Fibroblast of the conjunctiva (primary cell): ENCODE results near the gene USP31.

Experiments used
- DNase-seq: peaks from one replicate; pipeline ENCODE4 v3.0.0-alpha.2; 2010; ENCODE audit warnings: low read depth

The USP31 gene, protein sequence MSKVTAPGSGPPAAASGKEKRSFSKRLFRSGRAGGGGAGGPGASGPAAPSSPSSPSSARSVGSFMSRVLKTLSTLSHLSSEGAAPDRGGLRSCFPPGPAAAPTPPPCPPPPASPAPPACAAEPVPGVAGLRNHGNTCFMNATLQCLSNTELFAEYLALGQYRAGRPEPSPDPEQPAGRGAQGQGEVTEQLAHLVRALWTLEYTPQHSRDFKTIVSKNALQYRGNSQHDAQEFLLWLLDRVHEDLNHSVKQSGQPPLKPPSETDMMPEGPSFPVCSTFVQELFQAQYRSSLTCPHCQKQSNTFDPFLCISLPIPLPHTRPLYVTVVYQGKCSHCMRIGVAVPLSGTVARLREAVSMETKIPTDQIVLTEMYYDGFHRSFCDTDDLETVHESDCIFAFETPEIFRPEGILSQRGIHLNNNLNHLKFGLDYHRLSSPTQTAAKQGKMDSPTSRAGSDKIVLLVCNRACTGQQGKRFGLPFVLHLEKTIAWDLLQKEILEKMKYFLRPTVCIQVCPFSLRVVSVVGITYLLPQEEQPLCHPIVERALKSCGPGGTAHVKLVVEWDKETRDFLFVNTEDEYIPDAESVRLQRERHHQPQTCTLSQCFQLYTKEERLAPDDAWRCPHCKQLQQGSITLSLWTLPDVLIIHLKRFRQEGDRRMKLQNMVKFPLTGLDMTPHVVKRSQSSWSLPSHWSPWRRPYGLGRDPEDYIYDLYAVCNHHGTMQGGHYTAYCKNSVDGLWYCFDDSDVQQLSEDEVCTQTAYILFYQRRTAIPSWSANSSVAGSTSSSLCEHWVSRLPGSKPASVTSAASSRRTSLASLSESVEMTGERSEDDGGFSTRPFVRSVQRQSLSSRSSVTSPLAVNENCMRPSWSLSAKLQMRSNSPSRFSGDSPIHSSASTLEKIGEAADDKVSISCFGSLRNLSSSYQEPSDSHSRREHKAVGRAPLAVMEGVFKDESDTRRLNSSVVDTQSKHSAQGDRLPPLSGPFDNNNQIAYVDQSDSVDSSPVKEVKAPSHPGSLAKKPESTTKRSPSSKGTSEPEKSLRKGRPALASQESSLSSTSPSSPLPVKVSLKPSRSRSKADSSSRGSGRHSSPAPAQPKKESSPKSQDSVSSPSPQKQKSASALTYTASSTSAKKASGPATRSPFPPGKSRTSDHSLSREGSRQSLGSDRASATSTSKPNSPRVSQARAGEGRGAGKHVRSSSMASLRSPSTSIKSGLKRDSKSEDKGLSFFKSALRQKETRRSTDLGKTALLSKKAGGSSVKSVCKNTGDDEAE (N-terminal part only)

DNA sequence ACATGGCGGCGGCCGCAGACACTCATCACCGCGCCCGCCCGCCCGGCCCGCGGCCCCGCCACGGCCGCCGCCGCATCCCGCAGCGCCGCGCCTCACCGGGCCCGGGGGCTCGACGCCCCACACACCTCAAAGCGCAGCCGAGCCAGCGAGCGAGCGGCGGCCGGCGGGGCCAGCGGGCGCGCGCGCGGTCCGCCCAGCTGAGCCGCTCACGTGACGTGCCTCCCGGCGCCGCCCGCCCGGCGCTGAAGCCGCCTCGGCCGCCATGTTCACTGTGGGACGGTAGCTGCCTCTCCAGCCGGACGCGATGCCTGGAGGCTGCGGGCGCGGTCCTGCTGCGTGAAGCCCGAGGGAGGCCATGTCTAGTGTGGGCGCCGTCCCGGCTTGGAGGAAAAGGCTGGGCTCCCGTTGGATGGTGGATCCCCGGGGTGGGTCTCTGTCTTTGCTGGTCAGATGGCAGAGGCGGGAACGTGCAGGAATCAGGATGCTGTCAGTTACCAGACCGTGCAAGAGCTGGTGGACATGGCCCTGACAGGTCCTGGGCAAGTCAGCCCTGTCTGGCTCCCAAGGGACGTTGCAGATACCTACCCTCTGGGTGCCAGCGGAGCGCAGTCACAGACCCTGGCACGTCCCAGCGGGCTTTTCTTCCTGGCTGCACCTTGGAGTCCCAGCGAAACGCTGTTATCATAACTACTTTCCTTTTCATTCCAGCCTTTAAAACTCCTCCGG, at the start of gene USP31:
TSS of gene USP31 (minus strand) at position 186 of the 726 bp plus-strand sequence. CDS start at position 4, 182 bp downstream.
- DNase-seq, result peak; percentile 91

DNA sequence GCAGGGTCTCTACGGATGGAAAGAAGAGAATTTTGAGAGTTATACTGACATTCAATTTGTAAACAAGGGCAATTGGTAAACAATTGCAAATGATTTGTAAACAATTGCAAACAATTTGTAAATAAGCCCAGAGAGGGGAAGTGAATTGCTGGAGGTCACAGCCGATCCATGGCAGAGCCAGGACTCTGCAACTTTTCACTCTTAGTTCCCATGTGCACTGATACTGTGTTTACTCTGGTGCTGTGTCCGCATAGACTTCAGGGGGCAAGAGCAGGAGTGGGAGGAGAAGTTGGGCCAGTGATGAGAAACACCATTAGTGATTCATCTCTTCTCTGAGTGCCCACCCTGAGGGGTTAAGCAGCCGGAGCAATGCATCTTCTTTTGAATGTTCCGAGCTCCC, 47.3 kb upstream of the USP31 start:
- DNase-seq, result no peak

DNA sequence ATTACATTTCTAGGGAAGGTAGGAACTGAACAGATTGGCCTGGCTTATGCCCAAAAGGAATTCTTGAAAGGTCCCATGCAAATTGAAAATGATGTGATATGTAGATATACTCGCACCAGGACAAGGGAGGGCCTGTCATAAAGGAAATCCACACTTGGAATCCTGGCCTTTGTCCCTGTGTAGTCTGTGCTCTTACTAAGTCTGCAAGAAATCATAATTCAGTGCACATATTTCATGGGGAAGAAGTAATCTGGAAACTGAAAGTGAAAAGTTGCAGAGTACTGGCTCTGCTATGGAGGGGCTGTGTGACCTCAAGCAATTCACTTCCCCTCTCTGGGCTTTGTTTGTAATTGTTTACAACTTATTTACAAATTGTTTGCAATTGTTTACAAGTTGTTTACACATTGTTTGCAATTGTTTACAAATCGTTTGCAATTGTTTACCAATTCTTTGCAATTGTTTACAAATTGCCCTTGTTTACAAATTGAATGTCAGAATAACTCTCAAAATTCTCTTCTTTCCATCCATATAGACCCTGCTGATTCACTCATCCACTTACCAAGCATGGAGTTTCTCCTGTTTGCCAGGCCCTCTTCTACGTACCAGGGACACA, 46.2 kb upstream of the USP31 start:
- DNase-seq, result no peak

DNA sequence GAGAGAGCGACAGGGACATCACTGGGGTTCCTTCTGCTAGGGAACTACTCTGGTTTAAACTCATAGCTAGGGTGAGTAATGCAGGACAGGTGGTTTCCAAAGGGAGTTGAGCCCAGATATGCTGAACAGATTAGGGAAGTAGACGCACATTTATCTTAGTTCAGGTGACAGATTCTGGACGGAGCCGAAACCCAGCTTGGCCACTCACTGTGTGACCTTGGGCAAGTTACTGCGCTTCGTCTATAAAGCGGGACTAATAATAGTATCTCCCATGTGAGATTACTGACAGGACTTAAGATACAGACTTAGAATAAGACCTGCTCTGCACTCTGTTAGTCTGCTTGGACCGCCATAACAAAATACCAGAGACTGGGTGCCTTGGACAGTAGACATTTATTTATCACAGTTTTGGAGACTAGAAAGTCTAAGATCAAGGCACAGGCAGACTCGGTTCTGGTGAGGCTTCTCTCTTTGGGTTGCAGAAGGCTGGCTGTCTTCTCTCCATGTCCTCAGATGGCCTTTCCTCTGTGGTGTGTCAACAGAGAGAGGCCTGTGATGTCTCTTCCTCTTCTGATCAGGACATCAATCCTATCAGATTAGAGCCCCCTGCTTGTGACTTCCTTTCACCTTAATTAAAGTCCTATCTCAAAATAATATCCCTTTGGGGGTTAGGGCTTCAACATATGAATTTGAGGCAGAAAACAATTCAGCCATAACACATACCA, 45.4 kb upstream of the USP31 start:
- DNase-seq, result no peak

DNA sequence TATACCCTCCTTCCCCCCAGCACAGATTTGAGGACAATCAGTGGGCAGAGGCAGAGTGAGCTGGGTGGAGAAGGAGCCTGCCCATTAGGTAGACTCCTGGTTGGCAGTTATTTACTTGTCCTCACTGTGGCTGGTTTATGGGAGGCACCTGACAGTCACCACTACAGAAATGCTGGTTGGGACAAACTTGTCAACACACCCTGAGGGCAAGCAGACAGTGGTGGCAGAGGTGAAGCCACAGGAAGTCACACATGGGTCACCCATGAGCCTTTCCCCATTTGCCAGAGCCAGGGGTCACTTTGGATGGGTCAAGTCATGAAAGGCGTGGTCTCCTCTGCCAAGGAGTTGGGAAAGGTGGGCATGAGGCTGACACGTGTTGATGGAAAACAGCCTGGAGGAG, 39.7 kb upstream of the USP31 start:
- no peak for DNase-seq

DNA sequence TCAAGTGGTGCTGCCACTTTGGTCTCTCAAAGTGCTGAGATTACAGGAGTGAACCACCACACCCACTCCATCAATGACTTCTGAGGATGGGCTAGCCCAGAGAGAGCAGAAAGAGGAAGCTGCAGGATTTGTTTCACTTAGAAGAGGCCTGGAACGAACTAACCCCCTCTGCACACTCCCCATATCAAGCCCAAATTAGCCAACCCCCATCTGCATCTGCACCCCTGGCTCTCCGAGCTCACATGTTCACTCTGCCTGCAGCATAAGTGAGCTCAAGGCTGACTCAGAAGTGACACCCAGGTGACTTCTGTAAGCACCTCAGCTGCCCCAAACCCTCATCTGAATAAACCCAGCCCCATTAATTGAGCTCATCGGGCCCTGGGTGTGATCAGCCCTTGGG, 38.1 kb upstream of the USP31 start:
- no peak for DNase-seq

DNA sequence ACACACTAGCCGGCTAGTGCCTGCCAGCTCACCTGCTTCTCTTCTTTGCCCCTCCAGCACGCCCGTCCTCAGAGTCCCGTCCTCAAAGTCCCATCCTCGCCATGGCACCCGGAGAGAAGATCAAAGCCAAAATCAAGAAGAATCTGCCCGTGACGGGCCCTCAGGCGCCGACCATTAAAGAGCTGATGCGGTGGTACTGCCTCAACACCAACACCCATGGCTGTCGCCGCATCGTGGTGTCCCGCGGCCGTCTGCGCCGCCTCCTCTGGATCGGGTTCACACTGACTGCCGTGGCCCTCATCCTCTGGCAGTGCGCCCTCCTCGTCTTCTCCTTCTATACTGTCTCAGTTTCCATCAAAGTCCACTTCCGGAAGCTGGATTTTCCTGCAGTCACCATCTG, 36.9 kb upstream of the USP31 start:
- DNase-seq, result no peak

DNA sequence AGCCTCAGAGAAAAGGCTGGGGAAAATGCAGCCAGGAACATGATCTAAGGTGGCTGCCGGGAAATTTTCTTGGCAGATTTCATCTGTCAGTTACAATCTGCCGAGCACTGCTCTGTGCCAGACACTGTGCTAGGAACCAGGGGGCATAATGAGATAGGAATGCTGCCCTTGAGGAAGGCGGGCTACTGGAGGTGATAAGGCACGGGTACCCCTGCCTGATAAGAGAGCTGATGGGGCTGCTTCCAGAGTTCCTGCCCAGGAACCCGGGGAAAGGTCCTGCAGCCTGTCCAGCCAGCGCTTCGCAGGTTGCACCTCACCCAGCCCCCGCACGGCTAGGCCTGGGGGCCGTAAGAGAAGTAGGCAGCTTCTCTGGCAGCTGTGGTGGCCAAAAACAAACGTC, 36.4 kb upstream of the USP31 start:
- DNase-seq, result no peak

DNA sequence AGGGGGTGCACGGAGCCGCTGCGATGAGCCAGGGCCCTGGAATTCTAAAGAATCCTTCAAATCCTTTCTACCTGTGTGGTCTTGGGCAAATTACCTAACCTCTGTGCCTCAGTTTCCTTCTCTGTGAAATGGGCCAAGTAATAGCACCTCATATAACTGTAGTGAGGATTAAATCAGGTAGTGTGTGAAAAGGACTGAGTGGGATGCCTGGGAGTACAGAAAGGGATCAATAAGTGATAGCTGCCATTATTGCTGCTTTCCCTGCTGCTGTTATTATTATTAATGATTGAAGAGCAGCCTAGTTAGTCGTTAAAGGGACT, 34.3 kb upstream of the USP31 start:
- DNase-seq, result no peak

DNA sequence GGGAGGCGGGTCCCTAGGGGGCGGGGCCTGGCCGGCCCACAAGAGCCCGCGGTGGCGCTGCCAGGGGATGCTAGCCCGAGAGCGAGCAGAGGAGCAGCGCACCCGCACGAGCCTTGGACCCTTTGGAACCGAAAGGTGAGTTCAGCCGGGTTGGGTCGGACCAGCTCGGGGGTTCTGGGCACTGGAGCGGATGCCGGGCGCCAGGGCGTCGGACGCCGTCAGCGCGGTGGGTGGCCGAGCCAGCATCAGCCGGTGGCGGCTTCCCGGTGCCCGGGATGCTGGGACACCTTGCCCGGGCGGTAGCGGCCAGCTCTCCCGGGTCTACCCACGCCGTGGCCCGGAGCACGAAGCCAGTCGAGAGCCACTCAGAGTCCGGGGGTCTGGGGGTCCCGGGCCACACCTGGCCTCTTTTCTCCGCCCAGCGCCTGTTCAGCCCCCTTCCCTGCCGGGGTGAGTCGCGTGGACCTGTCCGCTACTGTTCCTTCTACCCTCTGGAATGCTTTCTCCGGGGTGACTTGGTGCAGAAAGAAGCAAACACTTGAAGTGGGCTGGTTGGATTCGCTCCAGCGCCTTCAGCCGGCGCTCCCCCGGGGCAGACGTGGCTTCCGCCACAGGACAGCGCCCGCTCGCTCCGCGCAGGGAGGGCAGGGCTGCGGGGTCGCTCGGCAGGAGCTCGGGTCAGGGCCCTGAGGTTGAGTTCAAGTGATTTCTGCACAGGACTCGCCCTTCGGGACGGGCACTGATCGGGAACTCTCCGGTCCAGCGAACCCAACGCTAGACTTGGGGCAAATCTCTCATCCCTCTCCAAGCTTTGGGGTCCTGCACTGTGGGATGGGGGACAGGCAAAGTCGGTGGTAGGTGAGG, 33.7 kb upstream of the USP31 start, which contains the start of gene SCNN1G:
TSS of gene SCNN1G (plus strand) at position 67 of the 864 bp plus-strand sequence. CDS start 3,527 bp downstream, outside the sequence.
- DNase-seq, result no peak

DNA sequence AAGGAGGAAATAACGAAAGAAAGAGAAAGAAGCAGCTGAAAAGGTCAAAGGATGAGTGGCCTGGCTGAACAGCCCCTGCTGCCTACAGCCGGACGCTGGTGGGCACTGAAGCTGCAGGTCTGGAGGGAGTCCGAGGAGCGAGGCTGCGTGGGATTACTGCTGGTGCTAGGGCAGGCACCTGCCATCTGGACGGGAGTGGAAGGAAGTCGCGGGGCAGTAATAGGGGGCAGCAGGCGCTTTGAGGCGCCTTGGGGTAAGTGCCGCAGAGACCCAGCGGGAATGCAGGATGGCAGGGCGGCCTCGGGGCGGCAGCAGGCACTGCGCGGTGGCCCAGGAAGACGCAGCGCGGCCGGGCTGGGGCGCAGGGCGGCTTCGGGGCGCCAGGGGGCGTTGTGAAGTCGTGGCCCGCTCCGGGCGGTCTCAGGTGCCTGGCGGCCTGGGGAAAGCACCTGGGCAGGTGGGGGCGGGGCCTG, 33.0 kb upstream of the USP31 start:
- DNase-seq, result peak; percentile 17

DNA sequence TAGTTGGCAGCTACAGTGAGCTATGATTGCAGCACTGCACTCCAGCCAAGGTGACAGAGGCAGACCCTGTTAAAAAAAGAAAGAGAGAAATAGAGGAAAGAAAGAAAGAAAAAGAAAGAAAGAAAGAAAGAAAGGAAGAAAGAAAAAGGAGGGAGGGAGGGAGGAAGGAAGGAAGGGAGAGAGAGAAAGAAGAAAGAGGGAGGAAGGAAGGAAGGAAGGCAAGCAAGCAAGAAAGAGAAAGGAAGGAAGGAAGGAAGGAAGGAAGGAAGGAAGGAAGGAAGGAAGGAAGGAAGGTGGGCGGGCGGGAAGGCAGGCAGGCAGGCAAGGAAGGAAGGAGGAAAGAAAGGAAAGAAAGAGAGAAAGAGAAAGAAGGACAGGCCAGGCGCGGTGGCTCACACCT, 32.3 kb upstream of the USP31 start:
- no peak for DNase-seq

DNA sequence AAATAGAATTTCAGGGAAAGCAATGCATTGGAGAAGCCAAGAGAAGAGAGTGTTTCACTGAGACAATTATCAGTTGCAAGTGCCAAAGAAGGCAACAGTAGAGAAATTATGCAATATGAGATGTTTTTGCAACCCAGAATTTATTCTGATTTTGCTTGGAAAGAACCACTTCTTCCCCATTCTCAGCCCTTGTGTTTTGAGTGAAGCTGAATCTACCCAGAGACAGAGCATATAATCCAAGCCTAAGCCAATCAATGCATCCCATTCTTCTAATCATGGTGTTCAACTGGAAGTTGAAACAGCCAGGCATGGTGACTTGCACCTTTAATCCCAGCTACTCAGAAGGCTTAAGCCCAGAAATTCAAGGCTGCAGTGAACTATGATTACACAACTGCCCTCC, 26.4 kb upstream of the USP31 start:
- DNase-seq, result no peak

DNA sequence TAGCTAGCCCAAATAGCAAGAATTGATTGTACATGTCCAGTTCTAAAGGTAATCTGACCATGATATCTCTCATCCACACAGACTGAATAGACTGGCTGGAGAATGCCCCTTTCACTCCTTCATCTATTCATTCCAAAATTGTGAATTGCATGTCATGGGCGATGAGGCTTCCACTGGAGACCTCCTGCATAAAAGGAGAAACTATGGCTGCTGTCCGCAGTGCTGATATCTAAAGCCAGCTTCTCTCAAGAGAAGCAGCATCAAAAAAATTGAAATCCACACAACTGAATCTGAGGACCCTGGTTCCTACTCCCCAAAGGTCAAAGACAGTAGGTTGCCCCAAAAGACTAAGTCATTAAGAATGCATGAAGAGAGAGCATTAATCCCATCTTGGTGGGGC, 25.4 kb upstream of the USP31 start:
- DNase-seq, result no peak

DNA sequence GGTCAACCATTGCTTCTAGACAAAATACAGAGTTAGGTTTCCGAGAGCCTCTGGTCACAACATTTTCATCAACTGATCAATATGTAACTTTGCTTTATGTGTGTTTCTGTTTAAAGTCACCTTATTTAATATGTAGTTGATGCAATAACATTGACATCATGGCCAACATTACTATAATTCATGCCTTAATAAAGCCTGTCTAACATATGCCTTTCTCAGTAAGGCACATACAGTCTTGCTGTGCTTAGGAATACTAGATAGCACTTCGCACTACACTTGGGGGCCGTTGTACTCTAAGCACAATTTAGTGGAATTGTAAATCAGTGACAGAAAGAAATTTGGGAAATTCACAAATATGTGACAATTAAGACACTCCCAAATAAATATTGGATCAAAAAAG, 23.7 kb upstream of the USP31 start:
- no peak for DNase-seq

DNA sequence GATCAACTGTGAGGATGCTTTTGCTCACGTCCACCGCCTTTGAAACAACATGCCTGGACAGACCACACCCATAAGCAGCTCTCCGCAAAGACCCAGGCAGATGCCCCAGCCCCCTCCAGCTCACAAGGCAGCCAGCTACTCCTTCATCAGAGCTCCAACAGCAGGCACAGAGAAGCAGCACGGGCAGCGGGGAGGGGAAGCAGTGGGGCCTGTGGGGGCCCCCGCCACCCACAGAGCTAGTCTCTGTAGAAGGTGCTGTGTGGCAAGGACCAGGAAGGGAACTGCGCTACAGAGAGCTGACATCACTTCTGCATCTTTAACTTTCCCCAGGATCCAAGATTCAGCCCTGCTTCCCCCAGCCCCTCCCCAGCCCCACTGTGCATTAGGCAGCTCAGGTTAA, 23.3 kb upstream of the USP31 start:
- DNase-seq, result no peak

DNA sequence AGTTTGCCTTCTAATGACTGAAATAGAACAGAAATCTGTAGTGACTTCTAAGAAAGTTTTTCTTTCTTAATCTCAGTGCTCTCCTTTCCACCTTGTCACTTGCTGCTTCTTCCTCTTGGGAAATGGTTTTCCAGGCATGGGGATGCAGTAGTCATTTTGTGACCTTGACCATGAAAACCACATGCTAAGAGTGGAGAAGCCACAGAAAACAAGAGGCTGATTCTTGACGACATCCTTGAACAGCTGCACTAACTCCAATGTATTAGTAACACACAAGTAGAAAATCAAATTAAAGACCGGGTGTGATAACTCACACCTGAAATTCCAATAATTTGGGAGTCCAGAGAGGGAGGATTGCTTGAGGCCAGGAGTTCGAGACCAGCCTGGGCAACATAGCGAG, 15.5 kb upstream of the USP31 start:
- no peak for DNase-seq

DNA sequence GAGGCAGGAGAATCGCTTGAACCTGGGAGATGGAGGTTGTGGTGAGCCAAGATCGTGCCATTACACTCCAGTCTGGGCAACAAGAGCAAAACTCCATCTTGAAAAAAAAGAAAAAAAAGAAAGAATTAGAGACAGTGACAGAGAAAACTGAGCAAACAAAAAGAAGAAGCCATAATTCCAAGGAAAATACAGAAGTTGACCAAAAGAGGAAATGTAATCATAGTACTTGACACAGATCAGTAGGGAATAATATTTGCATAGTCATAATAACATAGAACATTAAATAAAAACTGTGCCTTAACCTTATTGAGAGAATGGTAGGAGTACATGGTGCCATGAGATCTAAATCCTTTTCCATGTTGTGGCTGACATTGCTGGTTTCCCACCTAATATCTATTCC, 14.7 kb upstream of the USP31 start:
- DNase-seq, result no peak

DNA sequence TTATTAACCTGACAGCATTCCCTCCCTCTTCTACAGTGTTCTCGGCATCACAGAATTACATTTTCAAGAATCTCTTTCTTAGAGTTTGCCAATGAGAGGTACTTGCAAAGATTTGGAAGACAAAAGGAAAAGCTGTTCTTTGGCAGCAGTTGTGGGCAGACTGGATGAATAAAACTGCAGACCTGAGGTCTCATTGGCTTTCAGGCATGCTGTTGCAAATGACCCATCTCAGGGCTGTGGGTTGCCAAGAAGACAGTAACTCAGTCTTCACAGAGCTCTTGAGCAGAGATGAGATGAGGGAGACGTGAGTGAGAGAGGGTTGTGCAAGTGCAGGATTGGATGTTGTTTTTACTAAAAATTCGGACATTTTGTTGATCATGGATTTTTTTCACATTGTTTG, 11.3 kb upstream of the USP31 start:
- DNase-seq, result no peak

DNA sequence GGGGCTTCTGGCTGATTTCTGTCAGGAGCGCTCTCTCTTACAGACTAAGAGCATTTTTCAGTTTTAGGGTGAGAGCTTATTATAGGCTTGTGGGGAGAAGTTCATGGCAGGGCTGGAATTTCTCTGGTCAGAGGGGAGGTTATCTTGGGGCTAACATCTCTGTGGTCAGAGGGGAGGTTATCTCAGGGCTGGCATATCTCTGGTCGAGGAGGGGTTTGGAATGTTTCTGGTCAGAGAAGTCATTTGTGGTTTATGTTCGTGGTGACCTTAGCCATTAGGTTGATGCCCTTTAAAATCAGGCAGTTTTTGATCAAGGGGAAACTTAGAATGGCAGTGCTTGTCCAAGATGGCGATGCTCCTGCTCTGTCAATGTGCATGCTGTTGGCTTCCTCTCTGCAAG, 10.8 kb upstream of the USP31 start:
- DNase-seq, result no peak
